Skeletal muscle cell (primary cell): ENCODE measurements around the gene POP7.

Experiments used
- DNase-seq: peaks from one replicate; pipeline ENCODE4 v3.0.0-alpha.2; 2010; ENCODE audit warnings: low read depth
- H3K4me3 ChIP-seq: 2 replicates; pipeline ENCODE4 v1.5.1; 2011; ENCODE audit warnings: low read depth, mild to moderate bottlenecking, control low read depth, low read length, moderate library complexity

POP7 gene

DNA sequence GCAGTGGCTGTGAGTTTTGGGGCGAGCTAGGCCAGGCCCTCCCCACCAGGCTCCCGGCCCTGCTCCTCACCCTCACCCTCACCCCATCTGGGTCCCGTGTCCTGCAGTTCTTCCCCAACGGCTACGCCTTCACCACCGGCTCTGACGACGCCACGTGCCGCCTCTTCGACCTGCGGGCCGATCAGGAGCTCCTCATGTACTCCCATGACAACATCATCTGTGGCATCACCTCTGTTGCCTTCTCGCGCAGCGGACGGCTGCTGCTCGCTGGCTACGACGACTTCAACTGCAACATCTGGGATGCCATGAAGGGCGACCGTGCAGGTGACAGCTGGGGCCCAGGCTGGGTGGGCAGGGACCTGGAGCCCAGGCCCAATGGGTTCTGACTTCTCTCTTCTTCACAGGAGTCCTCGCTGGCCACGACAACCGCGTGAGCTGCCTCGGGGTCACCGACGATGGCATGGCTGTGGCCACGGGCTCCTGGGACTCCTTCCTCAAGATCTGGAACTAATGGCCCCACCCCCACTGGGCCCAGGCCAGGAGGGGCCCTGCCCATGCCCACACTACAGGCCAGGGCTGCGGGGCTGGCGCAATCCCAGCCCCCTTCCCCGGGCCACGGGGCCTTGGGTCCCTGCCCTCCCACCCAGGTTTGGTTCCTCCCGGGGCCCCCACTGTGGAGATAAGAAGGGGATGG lies 27.5 kb upstream of the POP7 start:
- DNase-seq = no peak

DNA sequence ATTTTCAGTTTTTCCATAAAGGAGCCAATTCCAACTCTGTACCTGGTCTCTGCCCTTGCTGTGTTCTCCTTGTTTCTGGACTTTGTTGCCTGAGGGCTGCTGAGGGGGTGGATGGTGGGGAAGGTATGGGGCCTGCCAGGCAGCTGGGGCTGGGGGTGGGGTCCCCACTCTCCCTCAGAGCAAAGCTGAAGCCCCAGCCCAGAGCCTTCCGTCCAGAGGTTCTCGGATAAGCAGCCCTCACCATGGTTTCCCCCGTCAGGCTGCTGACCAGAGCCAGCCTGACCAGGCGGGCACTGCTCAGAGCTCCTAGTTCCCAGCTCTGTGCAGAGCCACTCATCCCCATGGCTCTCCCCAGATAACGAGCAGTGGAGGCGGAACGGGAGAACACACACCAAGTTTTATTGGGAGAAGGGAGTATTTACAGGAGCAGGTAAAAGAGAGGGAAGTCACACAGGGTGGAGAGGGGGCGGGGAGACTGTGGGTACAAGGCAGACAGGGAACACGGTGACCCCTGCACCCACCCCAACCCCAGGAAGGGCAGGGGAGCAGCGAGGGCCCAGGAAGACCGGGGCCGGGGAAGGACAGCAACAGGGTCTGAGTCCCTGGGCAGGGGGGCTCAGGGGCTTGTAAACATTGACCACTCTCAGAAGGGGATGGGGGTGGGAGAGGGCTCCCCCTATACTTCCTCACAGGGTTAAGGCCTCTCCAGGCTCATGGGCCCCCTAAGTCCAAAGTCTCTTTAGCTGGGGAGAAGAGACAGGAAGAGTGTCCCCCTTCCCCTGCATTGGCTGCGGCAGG lies 26.6 kb upstream of the POP7 start:
- no peak for DNase-seq
- no peak overlapping the region for H3K4me3 ChIP-seq

More for the DNA sequence above, 27.5 kb upstream of the POP7 start:
- no peak overlapping the region for H3K4me3 ChIP-seq

DNA sequence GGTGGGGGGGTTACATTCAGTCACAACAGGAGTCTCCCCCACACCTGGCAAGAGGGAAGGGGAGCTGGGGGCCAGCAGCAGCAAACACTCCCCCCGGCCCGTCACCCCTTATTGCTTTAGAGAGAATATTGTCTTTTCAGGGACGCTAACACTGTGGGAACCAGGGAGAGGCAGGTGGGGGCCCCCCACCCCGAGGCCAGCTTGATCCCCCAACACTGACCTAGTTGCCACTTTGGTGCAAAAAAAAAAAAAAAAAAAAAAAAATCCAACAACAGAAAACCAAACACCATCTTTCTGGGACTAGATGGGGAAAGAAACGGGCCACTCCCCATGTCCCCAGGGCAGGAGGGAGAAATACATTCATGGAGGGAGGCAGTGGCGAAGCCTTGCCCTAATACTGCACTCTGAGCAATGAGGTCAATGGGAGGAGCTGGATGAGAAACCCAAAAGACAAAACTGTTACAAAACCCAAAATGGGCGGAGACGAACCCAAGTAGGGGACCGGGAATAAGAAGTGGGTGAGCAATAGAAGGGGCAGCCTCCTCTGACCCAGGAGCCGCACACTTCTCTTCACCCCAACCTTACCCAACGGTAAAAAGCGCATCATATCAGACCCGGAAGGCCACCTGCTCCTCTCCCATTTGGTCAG lies 25.9 kb upstream of the POP7 start:
- no peak for DNase-seq
- H3K4me3 ChIP-seq = no peak overlapping the region

DNA sequence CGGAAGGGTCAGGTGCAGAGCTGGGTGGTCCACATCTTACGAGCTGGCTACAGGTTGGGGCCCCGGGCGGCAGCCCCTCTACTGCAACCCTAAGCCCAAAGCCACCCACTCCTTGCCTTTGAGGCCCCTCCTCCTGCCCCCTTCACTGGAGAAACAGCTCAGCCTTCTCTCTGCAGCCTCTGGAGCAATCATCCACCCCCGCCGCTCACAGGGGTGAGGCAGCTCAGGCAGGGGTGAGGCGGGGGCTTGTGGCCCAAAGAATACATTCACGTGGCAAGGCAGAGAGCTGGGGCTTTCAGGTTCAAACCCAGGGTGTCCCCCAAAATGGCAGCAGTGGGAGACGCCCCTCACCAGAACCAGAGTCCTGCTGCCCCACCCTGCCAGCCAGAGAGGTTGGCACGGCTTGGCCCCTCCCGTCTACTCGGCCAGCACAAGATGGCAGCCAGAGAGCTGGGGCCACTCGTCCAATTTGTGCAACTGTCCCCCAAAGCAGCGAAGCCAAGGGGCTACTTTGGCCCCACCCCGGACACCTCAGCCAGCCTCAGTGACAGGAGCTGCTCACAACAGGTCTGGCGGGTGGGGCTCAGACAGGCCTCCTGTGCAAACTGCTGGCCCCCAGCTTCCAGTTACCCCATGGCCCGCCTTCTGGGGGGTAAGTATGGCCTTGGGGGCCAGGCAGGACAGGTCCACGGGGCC lies 25.2 kb upstream of the POP7 start:
- no peak for DNase-seq
- no peak overlapping the region for H3K4me3 ChIP-seq

DNA sequence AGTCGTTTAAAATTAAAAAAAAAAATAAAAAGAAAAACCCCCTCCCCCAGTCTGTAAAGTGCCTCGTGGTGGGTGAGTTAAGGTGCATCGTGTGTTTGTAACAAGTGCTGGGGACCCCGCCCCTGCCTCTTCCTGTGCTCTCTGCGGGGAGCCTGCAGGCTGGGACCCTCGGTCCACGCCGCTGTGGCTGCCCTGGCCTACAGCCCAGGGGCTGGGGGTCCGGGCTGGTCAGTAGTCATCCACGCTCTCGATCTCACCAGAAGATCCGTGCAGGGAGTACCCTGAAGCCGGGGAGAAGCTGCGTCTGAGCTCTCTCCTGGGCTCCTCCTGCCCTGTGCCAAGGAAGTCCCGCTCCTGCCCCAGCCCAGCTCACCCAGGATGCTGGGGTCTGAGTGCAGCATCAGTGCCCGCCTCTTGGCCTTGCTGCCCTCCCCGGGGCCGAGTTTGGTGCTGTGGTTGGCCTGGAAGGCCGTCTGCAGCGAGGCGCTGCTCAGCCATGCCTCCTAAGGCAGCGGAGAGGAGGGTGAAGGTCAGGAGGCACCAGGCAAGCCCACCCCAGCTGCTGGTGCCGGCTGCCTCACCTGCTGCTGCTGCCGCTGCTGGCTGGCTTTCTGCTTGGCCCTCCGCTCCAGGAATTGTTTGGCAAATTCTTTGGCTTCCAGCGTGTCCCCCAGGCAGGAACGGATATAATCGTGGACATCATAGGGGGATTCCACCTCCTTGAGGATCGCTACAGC lies 24.3 kb upstream of the POP7 start:
- no peak for DNase-seq
- no peak overlapping the region for H3K4me3 ChIP-seq

DNA sequence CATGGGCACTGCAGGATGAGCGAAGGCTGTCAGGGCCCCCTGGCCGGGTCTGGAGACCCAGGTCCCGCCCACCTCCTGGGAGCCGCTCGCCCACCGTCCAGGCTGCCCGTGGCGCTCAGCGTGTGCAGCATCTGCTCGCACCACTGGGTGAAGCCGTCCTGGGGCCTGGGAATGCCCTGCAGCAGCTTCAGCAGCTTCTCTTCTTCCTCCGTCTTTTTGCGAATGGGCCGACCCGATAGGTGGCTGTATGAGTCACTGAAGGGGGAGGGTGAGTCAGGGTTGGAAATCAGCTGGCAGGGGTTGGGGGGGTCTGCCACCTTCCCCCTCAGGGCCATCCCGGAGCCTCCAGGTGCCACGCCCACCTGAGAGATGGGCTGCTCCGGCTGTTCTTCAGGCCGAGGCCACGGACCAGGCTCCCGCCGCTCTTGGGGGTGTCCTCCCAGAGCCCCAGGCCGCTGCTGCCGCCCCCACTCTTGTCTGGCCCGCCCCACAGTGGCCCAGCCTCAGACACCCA lies 23.6 kb upstream of the POP7 start:
- DNase-seq = no peak
- no peak overlapping the region for H3K4me3 ChIP-seq

DNA sequence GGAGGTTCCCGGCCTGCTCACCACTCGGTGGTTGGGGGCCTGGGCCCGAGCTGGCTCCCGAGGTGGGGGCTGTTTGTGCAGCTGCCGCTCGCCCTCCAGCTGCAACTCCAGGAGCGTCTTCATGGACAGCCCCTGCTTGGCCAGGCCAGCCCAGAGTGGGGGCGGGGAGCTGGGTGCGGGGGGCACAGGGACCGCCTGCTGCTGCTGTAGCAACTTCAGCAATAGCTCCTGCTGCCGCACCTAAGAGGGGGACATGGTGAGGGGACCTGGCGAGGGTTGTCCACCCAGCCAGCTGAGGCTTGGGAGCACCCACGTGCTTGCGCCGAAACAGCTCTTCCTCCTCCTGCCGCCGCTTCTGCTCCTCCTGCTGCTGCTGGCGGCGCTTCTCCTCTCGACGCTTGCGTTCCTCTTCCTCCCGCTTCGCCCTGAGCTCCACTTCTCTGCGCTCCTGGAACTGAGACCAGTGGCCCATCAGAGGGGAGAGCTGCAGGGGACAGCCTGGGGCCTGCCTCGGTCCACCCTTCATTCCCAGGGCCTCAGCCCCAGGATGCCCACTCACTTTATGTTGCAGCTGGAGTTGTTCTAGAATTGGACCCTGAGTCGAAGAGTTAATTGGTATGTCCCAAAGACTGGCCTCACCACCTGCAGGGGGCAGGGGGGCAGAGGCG lies 22.8 kb upstream of the POP7 start:
- no peak overlapping the region for H3K4me3 ChIP-seq
- DNase-seq = no peak

DNA sequence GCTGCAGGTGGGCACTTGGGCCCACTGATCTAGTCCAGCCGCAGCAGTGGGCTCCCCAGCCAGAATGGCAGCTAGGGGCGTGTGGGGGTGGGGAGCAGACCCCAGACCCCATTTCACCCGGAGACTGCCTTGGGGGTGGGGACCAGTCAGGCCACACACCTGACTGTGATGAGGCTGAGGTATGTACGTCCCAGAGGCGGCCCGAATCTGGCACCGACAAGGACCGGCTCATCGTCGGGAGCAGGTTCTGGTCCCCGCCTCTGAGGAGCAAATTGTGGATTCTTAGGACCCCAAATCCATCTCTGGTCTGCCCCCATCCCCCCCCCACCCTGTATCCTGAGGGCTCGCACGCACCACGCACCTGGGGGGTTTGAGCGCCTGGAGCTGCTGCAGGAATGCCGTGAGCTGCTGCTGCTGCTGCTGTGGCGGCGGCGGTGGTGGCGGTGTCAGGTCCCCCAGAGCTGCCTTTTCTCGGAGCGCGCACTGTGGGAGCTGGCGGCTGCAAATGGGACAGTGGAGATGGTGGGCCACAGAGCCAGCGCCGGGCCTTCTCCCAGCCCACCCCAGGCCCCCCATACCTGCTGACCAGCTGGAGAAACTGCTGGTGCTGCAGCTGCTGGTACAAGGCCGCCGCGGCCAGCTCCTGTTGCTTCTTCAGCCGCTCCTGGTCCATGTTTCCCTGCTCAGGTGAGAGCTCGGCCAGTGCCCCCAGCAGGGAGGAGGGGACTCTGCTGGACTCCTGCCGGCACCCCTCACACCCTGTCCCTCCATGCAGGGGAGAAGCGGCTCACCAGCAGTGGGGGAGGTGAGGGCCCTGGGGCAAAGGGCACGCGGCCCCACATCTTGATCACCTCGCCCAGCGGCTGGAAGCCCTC lies 22.0 kb upstream of the POP7 start:
- no peak overlapping the region for H3K4me3 ChIP-seq
- DNase-seq = no peak

DNA sequence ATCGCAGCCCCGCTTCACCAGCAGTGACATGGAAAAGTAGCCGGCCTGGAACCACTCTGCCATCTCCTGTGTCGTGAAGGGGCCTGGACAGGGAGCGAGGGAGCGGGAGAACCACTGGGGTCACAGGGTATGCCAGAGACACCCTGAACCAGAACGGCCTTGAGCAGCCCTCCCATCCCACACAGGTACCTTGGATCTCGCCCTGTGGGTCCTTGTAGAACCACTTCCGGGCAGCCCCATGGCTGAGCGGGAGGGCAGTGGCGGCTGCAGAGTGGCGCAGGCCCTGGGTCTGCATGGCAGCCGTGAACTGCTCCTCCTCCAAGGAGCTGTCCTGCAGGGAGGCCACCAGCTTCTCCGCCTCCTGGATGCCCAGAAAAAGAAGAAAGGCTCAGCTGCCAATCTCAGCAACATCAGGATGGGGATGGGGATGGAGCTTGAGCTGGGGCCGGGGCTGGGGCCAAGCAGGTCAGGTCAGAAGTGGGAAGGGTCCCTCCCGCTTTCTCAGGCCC lies 21.3 kb upstream of the POP7 start:
- no peak for DNase-seq
- no peak overlapping the region for H3K4me3 ChIP-seq

DNA sequence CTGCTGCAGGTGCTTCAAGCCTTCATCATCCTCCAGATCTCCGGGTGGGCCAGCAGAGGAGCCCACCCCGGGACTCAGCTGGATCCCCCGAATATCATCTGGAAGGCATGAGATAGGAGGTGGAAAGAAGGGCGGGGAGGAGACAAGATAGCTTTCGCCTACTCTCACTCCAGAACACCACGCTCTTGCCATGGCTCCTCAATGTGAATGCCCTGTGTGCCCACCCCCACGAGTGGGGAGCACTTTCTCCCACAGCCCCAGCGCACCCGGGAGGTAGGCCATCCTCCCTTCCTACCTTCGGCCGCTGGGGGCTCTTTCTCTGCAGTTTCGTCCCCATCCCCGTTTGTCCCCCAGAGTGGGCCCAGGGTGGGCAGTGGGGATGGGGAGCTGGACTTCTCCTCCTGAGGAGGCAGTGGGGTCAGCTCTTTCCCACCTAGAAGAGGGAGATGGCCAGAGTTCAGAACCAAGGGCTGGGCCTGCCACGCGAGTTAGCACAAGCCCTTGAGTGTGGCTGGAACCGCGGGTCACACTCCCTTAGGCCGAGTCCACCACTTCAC lies 20.8 kb upstream of the POP7 start:
- H3K4me3 ChIP-seq = no peak overlapping the region
- no peak for DNase-seq

DNA sequence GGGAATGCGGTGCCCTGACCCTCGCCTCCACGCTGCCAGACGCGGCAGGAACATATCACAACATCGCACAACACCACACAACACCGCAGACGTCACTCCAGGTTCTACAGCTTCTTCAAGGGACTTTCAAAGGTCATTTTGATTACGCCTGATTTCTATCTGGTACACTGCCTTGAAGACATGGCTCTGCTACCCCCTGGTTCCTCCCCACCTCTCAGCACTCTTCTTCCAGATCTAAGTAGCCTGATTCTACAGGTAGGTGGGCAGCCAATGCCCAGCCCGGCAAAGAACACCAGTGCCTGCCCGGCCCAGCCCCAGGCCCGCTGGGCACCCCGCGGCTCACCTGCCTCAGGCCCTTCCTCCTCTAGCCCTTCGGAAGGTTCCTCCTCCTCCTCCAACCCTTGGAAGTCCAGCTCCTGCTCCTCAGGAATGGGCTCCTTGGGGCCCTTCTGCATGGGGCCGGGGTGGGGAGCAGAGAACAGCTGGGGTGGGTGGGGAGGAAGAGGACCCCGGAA lies 20.2 kb upstream of the POP7 start:
- H3K4me3 ChIP-seq = no peak overlapping the region
- DNase-seq = no peak

DNA sequence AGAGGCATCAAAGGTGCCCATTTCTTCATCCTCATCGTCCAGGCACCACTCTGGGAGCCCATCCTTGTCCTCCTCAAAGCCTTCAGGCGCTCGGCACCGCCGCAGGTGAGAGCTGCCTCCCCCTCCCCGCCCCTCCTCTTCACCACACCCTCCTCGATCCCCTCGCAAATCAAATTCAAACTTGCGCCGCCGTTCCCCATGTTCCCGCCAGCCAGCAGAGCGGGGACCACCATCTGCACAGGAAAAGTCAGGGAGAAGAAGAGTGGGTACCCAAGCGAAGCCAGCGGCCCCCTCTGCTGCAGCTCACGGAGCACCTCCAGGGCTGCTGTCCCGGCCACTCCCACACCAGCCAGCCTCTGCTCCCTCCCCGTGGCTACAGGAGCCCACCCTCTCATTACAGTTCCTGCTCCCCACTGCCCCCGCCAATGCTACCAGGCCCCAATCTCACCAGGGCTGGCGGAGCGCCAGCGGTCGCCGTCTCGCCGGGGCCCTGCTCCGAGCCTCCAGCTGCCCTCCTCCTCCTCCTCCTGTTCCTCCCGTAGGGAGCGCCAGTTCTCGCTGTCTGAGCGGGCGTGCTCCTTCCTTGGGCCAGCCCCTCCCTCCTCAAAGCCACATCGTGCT lies 19.6 kb upstream of the POP7 start:
- H3K4me3 ChIP-seq = no peak overlapping the region
- DNase-seq = no peak

DNA sequence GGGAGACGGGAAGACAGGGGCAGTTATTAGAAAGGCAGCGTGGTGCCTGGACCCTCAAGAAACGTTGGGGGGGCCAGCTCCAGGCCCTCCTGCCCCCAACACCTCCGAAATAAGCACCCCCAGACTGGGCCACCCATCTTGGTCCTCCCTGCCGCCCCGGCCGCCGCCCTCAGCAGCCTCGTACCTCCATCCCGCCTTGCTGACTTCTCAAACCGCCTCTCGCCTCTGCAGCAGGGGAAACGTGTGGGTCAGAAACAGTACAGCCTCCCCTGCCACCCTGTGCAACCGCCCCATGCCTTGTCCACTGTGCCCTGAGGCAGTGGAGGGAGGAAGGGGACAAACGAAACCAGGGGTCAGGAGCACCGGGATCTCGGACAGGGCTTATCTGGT lies 19.1 kb upstream of the POP7 start:
- no peak for DNase-seq
- H3K4me3 ChIP-seq = no peak overlapping the region

DNA sequence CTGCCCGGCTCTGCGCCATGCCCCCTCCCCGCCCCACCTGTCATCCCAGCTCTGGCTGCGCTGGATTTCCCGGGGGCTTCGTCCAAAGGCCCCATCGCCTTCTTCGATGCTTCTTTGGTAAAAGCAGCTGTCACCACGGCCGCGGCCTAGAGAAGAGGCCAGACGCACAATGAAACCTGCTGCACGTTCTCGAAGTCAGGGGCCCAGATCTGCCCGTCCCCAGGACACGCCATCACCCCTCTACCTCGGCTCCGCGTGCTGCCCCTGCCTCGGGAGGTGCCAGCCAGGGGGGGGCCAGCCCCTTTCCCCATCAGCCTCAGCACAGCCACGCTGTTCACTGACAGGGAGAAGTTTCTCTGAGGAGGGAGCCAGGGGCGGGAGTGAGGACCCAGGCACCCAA lies 18.7 kb upstream of the POP7 start:
- H3K4me3 ChIP-seq = no peak overlapping the region
- no peak for DNase-seq

DNA sequence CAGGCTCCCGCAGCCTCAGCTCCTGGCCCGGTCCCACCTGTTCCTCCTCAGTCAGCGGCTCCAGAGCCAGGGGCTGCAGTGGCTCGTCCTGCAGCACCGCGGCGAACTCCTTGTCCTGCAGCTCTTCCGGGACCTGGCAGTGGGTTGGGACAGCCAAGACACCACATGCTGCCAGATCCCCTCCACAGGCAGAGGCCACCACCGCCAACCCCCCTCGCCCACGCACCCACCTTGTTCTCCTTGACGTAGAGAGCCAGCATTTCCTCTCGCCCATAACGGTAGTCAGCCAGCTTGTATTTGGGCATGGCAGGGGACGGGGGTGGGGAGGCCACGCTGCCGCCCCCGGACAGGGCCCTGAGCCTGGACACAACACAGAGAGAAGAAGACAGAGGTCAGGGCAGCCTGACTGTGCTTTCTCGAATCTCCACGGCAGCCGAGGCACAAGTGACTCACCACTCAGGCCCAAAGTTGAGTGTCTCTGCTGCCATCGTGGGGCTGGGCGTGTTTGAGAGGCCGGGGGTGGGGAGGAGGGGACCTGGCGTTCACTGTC lies 18.1 kb upstream of the POP7 start:
- H3K4me3 ChIP-seq = no peak overlapping the region
- DNase-seq = no peak

DNA sequence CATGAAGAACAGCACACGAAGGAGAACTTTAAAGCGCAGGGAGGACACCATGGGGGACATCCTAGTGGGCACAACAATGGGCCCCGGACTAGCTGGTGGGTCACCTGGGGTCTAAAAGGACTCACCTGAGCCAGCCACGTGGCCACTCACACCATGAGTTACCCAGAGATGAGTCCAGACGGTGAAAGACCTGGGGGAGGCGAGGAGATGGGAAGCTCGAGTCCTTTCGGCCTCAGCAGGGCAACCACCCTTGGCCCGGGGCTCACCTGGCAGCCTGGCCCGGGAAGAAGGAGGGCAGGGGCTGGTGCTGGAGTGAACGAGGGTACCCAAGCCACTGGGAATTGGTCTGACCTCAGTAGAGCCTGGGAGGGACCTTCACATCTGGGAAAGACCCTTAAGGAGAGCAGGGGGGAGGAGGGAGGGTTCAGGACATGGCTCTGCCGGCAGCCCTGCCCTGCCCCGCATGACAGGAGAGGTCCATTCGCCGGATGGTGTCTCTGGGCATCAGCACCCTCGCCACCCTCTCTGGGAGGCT lies 17.5 kb upstream of the POP7 start:
- no peak overlapping the region for H3K4me3 ChIP-seq
- DNase-seq = no peak
